HG03196 (cell line): ENCODE data around the gene HDHD2.
"Not testable (repeated sequence)": the region's sequence is repeated elsewhere in the genome, so short reads cannot be mapped to it uniquely, and the experiment has no call there.

Source experiments
- ATAC-seq: cut with Tn5 transposase; IDR thresholded peaks from one replicate; pipeline ENCODE4 v1.9.1; 2021; ENCODE audit not compliant: unreplicated experiment

HDHD2 gene

GRCh38 chr18:47150029-47150823, at the start of gene HDHD2:
HDHD2 (minus strand) TSS chr18:47150500; CDS start chr18:47136439, 14,061 bp downstream.
- peak; percentile 88 for ATAC-seq

DNA sequence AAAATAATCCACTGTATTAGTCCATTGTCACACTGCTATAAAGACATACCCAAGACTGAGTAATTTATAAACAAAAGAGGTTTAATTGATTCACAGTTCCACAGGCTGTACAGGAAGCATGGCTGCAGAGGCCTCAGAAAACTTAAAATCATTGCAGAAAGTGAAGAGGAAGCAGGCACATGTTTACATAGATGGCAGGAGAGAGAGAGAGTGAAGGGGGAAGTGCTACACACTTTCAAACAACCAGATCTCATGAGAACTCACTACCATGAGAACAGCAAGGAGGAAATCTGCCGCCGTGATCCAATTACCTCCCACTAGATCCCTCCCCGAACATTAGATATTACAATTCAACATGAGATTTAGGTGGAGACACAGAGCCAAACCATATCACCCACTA, 45.7 kb upstream of the HDHD2 start:
- not testable (repeated sequence) for ATAC-seq

DNA sequence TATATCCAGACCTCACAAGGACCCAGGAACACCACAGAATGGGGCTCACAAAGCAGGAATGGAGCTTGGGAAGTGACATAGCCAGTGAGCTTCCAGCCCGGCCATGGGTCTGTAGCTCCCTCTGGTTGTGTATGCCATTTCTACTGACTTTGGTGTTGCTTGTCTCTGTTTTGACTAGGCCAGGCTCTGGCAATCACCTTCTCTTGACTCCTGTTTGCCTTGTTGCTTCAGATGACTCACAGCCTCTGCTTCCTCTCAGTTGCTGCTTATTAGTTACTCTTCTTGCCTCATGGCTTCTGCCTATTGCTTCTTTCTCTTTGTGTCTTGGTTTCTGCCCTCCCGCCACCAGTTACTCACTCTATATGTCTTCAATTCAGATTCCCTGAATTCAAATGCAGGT, 41.7 kb upstream of the HDHD2 start:
- ATAC-seq, result no peak

DNA sequence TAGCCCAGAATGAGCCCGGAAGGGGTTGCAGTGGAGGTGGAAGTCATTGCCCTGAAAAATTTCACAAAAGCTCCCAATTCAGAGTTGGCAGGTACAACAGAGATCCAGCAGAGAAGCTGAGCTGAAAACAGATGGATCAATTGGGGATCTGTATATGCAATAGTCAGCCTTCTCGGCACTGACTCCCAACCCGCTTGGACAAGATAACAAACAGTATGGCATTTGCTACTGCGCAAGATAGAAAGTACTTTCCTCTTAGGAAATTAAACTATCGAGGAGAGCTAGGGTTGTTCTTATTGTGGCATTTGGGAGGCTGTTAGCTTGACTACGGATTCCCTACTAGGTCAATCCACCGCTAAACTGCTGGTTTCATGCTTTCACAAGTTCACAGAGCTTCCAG, 37.4 kb upstream of the HDHD2 start:
- ATAC-seq, result no peak

- ATAC-seq, result no peak
These were observed 34.2 kb upstream of the HDHD2 start for GRCh38 chr18:47184419-47185050.

DNA sequence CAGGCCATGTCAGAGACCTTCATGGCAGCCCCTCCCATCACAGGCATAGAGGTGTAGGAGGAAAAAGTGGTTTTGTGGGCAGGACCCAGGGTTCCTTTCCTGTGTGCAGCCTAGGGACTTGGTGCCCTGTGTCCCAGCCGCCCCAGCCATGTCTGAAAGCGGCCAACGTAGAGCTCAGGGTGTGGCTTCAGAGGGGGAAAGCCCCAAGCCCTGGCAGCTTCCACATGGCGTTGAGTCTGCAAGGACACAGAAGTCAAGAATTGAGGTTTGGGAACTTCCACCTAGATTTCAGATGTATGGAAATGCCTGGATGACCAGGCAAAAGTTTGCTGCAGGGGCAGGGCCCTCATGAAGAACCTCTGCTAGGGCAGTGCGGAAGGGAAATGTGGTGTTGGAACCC, 31.9 kb upstream of the HDHD2 start:
- ATAC-seq, result not testable (repeated sequence)

DNA sequence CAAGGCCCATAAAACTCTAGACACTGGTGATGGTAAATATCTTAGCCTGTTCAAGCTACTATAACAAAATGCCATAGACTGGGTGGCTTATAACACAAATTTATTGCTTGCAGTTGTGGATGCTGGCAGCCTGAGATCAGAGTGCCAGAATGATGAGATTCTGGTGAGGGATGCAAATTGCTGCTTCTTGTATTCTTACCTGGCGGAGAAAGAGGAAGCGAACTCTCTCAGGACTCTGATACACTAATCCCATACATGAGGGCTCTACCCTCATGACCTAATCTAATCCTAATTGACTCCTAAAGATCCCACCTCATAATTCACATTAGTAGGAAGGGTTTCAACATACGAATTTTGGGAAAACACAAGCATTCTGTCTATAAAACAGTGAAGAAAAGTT, 30.5 kb upstream of the HDHD2 start:
- no peak for ATAC-seq

GRCh38 chr18:47179520-47179919, 29.2 kb upstream of the HDHD2 start:
- ATAC-seq, result no peak

DNA sequence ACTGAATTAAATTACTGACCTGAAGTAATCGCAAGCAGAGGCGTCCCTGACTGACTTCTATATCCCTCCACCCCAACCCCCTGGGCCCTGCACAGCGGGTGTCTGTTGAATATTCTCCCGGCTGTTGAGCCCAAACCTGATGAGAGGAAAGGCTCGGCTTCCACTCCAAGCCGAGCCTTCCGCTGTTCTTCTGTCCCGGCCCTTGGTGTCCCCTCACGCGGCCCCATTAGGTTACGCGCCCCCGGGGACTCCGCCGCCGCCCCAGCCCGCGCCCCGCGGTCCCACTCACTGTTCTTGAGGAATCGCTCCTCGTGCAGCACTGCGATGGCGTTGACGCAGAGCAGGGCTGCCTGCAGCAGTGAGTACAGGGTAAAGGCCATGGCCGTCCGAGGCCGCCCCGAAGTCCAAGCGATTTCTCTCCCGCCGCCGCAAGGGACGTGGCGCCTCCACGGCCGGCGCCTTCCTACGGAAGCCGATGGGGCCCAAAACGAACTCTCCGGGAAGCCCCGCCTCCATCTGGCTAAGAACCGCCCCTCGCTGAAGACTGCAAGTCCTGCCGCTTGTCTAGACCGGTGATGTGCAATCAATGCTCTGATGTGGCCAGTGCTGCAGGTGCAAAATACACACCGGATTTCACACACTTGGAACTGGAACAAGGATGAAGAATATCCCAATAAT, 25.7 kb upstream of the HDHD2 start, which contains the start of gene IER3IP1:
Gene IER3IP1 (minus strand): TSS at position 467 of the 678 bp plus-strand sequence. CDS start 87 bp downstream, at position 380.
- ATAC-seq, result peak; percentile 80

DNA sequence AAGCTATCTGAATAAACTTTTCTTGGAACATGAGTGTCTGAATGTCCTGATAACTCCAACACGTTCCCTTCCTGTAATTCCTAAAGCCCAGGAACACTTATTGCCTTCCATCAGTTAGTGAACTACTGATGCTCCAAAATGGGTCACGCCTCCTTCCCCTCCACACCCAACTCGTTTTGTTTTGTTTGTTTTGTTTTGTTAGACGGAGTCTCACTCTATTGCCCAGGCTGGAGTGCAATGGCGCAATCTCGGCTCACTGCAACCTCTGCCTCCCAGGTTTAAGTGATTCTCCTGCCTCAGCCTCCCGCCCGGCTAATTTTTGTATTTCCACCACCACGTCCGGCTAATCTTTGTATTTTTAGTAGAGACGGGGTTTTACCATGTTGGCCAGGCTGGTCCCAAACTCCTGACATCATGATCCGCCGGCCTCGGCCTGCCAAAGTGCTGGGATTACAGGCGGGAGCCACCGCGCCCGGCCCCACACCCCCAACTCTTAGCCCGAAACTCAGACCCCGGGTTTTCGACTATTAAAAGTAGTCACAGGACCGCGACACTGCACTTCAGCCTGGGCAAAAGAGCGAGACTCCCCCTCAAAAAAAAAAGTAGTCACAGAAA, 25.1 kb upstream of the HDHD2 start:
- ATAC-seq, result peak; percentile 6

- ATAC-seq, result no peak
These were observed 24.3 kb upstream of the HDHD2 start for GRCh38 chr18:47174545-47175116.

- no peak for ATAC-seq
These were observed 22.2 kb upstream of the HDHD2 start for GRCh38 chr18:47172476-47172875.

- ATAC-seq, result no peak
These were observed 18.6 kb upstream of the HDHD2 start for GRCh38 chr18:47168913-47169312.

DNA sequence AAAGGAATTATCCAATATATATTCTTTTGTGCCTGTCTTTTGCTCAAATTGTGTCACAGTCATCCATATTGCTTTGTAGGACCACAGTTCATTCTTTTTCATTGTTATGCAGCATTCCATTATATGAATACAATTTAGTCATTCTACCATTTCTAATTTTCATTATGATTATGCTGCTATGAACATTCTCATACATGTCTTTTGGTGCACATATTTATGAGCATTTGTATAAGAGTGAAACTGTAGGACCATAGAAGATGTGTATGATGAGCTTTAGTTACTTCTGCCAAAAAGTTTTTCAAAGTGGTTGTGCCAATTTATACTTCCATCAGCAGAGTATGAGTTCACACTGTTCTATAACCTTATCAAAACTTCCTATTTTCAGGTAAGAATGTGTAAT, 18.2 kb upstream of the HDHD2 start:
- ATAC-seq, result no peak

GRCh38 chr18:47166294-47166693, 16.0 kb upstream of the HDHD2 start:
- no peak for ATAC-seq

- peak; percentile 91 for ATAC-seq
These were observed 12.9 kb upstream of the HDHD2 start for GRCh38 chr18:47163241-47163640.

DNA sequence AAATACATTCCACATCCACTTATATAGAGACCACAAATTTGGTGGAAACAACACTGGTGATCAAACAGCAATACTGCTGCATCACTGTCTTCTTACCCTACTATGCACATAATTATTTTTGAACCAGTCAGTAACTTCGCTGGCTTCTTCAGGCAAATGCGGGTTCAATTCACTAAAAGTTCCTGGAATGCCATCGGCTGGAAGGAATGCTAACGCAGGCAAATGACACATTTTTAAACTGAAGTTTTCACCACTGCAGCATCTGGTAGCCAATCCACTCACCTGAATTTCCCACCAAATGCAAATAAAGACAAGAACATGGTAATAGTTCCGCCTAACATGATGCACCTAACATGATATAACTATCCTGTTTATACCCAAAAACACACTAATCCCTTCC, 10.0 kb upstream of the HDHD2 start:
- no peak for ATAC-seq

- not testable (repeated sequence) for ATAC-seq
These were observed 8.1 kb upstream of the HDHD2 start for GRCh38 chr18:47158404-47158803.

DNA sequence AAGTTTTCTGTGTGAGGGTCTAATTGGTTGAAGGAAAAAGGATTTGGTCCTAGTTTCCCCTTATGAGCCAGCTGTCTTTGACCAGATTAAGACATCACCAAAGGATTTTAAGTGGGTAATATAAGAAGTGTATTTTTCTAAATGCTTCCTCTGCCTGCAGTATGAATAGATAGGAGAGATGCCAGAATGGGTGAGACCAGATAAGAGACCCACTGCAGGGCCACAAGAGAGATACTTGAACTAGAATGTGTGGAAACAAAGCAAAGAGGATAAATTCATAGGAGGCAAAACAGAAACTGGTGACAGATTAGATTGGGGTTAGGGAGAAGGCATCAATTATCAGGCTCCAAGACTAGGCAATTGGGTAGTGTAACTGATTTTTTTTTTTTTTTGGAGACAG, 1.1 kb upstream of the HDHD2 start:
- ATAC-seq, result no peak

GRCh38 chr18:47150824-47151366, 595 bp upstream of the HDHD2 start:
- ATAC-seq, result peak; percentile 10
